ENCODE data around the gene PAX6.

DNA sequence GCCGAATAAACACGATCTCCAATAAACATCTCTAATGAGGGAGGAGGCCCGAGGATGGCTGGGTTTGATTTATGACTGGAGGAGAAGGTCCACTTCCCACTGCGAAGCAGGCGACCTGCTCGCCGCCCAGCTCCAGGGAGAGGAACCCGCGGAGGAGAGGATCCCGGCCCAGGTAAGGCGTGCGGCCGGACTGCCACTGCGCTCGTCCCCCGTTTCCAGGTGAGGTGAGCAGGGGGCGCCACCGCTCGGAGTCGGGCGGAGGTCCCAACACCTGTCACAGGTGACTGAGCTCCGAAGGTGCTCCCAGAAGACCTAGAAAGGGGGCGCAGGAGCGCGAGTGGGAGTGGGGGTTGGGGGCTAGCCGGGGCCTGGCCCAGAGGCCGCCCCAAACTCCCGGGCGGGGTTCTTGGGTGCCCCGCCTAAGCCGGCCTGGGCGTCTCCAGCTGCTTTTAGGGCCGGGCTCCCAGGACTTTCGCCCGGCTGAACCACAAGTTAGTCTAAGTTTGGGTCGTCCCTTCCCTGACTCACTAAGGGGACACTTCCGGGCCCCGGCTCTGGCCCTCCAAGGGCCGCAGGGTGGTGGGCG, 5.4 kb upstream of the PAX6 start:
- TF ChIP-seq, protein P1, sequence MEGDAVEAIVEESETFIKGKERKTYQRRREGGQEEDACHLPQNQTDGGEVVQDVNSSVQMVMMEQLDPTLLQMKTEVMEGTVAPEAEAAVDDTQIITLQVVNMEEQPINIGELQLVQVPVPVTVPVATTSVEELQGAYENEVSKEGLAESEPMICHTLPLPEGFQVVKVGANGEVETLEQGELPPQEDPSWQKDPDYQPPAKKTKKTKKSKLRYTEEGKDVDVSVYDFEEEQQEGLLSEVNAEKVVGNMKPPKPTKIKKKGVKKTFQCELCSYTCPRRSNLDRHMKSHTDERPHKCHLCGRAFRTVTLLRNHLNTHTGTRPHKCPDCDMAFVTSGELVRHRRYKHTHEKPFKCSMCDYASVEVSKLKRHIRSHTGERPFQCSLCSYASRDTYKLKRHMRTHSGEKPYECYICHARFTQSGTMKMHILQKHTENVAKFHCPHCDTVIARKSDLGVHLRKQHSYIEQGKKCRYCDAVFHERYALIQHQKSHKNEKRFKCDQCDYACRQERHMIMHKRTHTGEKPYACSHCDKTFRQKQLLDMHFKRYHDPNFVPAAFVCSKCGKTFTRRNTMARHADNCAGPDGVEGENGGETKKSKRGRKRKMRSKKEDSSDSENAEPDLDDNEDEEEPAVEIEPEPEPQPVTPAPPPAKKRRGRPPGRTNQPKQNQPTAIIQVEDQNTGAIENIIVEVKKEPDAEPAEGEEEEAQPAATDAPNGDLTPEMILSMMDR (IDR thresholded peaks at IDR 0.05) = no peak
- TF ChIP-seq JUN (IDR thresholded peaks at IDR 0.05) (no peak), HDAC2 (IDR thresholded peaks at IDR 0.05) (no peak), POLR2A (IDR thresholded peaks at IDR 0.05; ENCODE audit: low read length) (no peak)
- TF ChIP-seq, protein P2, sequence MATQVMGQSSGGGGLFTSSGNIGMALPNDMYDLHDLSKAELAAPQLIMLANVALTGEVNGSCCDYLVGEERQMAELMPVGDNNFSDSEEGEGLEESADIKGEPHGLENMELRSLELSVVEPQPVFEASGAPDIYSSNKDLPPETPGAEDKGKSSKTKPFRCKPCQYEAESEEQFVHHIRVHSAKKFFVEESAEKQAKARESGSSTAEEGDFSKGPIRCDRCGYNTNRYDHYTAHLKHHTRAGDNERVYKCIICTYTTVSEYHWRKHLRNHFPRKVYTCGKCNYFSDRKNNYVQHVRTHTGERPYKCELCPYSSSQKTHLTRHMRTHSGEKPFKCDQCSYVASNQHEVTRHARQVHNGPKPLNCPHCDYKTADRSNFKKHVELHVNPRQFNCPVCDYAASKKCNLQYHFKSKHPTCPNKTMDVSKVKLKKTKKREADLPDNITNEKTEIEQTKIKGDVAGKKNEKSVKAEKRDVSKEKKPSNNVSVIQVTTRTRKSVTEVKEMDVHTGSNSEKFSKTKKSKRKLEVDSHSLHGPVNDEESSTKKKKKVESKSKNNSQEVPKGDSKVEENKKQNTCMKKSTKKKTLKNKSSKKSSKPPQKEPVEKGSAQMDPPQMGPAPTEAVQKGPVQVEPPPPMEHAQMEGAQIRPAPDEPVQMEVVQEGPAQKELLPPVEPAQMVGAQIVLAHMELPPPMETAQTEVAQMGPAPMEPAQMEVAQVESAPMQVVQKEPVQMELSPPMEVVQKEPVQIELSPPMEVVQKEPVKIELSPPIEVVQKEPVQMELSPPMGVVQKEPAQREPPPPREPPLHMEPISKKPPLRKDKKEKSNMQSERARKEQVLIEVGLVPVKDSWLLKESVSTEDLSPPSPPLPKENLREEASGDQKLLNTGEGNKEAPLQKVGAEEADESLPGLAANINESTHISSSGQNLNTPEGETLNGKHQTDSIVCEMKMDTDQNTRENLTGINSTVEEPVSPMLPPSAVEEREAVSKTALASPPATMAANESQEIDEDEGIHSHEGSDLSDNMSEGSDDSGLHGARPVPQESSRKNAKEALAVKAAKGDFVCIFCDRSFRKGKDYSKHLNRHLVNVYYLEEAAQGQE (IDR thresholded peaks at IDR 0.05) = no peak
